ENCODE measurements around the gene MYO10. TPM values are rescaled to one million over a fixed set of nuclear protein-coding genes. Genes with fewer than 3 reads are reported as not detected.
A peak's percentile ranks its signal among the peaks of the same experiment; 100 is the strongest.

MYO10 gene
- total and polyA plus RNA-seq, 2 of the 8 experiments (the other 6 are each of a cell fraction or from before 2014, with no cell fraction given): 21.5 to 107 TPM

GRCh38 chr5:16664368-16664767, 271.7 kb downstream of the MYO10 start:
- no peak overlapping the region for H4K8ac ChIP-seq (ENCODE audit: extremely low read depth, insufficient read depth, low read length)

More at GRCh38 chr5:16664368-16664767, 271.7 kb downstream of the MYO10 start:
- Histone ChIP-seq H3K4me1 (replicated peaks in 1 of 4; ENCODE audit: control insufficient read depth in 3 of 4, insufficient read depth in 4 of 4, low read length in 3 of 4) (no peaks in the 10 kb centered on the region), H3K4me2 (ENCODE audit: insufficient read depth in 1 of 2, low read depth in 2 of 2, low read length in 2 of 2) (no peak overlapping the region), H4K5ac (ENCODE audit: insufficient read length, low read depth, low read length) (no peak overlapping the region), H3K79me1 (ENCODE audit: low read depth, low read length) (no peaks in the 10 kb centered on the region), H2BK20ac (ENCODE audit: low read length) (no peak overlapping the region), H2AK5ac (ENCODE audit: low read depth, low read length) (no peak overlapping the region), H3K14ac (ENCODE audit: insufficient read length) (no peak overlapping the region), H3K79me2 (ENCODE audit: control insufficient read depth in 1 of 2, insufficient read depth in 2 of 2, low read length in 2 of 2) (no peaks in the 10 kb centered on the region), H2BK5ac (ENCODE audit: low read depth, low read length) (no peak overlapping the region), H3K9ac (replicated peaks in 1 of 4; ENCODE audit: extremely low read depth in 1 of 4, low read depth in 3 of 4, low read length in 3 of 4) (no peak overlapping the region), H2BK15ac (ENCODE audit: low read length) (no peak overlapping the region), H2AFZ (ENCODE audit: low read length) (no peak overlapping the region), H3K4me3 (ENCODE audit: extremely low read depth in 1 of 4, insufficient read depth in 2 of 4, low read depth in 3 of 4, low read length in 4 of 4) (no peak overlapping the region), H3K27ac (ENCODE audit: low read depth, low read length) (no peak overlapping the region), H3K18ac (ENCODE audit: extremely low read depth, low read length) (no peak overlapping the region), H2BK120ac (replicated peaks; ENCODE audit: low read depth, low read length) (no peak overlapping the region), H4K91ac (replicated peaks; ENCODE audit: insufficient read length, low read length) (no peak overlapping the region), H3K9me3 (ENCODE audit: insufficient read depth in 2 of 2, low read depth in 1 of 2, low read length in 1 of 2) (no peaks in the 10 kb centered on the region), H2BK12ac (ENCODE audit: low read depth, low read length) (no peak overlapping the region), H3K36me3 (ENCODE audit: control insufficient read depth in 2 of 4, insufficient read depth in 4 of 4, low read length in 3 of 4) (peaks cover 25 to 55% (median 38%) of the 10 kb centered on the region in 4 experiments), H3K23ac (ENCODE audit: insufficient read length) (no peak overlapping the region), H3K27me3 (replicated peaks in 1 of 4; ENCODE audit: control insufficient read depth in 3 of 4, extremely low read depth in 1 of 4, insufficient read depth in 3 of 4, low read length in 3 of 4) (no peaks in the 10 kb centered on the region), H3K23me2 (ENCODE audit: low read depth, low read length) (no peaks in the 10 kb centered on the region), H3K4ac (replicated peaks; ENCODE audit: insufficient read length, low read depth, low read length) (no peak overlapping the region), H3K56ac (replicated peaks; ENCODE audit: insufficient read length, low read depth, low read length) (no peak overlapping the region), H4K20me1 (replicated peaks in 1 of 2; ENCODE audit: control insufficient read depth in 1 of 2, insufficient read depth in 2 of 2, low read length in 2 of 2) (peaks cover 5 to 10% of the 10 kb centered on the region in 2 experiments)
- no peak for FAIRE-seq
- DNase-seq (ENCODE audit: low read depth in 1 of 2, low spot score in 2 of 2): no peak
- 96% methylated on average over 5 of the region's 5 CpGs; no CpG with 5 or more reads in 1 of the 2 experiments for WGBS, 2 experiments (ENCODE audit: extremely low coverage in 1 of 2, insufficient coverage in 1 of 2, insufficient read length in 1 of 2, insufficient replicate concordance in 2 of 2, low coverage in 1 of 2, low lambda C conversion rate in 2 of 2, missing lambda C conversion rate in 1 of 2)
- CTCF ChIA-PET (ENCODE audit: partially characterized antibody): interaction anchor here (0.6 to 3.8 kb wide), 5 partner anchors 28 to 526 kb away, joined by 3 to 24 read pairs (median 18); no protein-coding TSS in a partner anchor
- TF ChIP-seq POLR2A (IDR thresholded peaks at IDR 0.05; ENCODE audit: control extremely low read depth in 1 of 2, low read depth in 2 of 2, low read length in 2 of 2) (peak in 1 of 2 experiments; percentile 27; a peak in 1 of 3 replicates), FOSL1 (IDR thresholded peaks at IDR 0.05; ENCODE audit: insufficient read depth, low read depth, low read length) (no peak), CBX5 (IDR thresholded peaks at IDR 0.05; ENCODE audit: low read depth, low read length) (no peak), RXRA (IDR thresholded peaks at IDR 0.05; ENCODE audit: insufficient read depth, low read depth, low read length) (no peak), HDAC2 (IDR thresholded peaks at IDR 0.05; ENCODE audit: borderline replicate concordance in 1 of 2, low read depth in 2 of 2, low read length in 2 of 2) (no peak), POLR2AphosphoS5 (IDR thresholded peaks at IDR 0.05; ENCODE audit: low read depth, low read length) (peak; percentile 71)
- POLR2A ChIA-PET (ENCODE audit: partially characterized antibody): interaction anchor here (0.9 to 1.1 kb wide), 2 partner anchors 14 to 89 kb away, joined by 3 read pairs; no protein-coding TSS in a partner anchor
